T-helper 1 cell treated with Interleukin-12 subunit alpha and Interleukin-12 subunit beta and Interleukin-4 antibody, amounts not matched to agents 30 ng/mL and 1 ng/mL, for 36 hours (primary cell): Measurements from ENCODE around the gene KCTD4. TPM values are rescaled to one million over a fixed set of nuclear protein-coding genes. Genes with fewer than 3 reads are reported as not detected.
"Not testable (repeated sequence)": the region's sequence is repeated elsewhere in the genome, so short reads cannot be mapped to it uniquely, and the experiment has no call there.

Source experiments
- intact Hi-C: fragments of 100-400 bp; cut with micrococcal nuclease; formaldehyde crosslinking; loops from one replicate; pipeline ENCODE4 v1.15.1; 2024
- total RNA-seq: library from RNA; stranded (reverse); gene quantifications from 2 replicates; pipeline ENCODE4 v1.2.3, GENCODE V29; 2022

KCTD4 gene
- total RNA-seq, 1 donor from 2014 or later = not detected

DNA sequence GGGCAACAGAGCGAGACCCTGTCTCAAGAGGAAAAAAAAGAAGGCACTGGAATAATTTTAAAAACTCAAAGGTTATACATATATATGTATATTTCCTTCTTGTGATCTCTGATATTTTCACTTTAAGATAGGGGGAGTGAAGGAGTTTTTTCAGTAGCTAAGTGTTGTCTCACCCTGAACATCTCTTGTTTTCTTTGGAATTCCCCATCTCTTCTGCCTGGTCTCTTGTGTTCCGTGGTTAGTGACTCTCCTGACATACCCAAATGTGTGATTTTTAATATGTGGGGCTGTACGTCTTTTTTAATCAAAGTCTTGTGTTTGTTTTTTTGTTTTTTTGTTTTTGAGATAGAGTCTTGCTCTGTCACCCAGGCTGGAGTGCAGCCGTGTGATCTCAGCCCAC lies 15.3 kb upstream of the KCTD4 start:
- intact Hi-C loops = no loop called here

DNA sequence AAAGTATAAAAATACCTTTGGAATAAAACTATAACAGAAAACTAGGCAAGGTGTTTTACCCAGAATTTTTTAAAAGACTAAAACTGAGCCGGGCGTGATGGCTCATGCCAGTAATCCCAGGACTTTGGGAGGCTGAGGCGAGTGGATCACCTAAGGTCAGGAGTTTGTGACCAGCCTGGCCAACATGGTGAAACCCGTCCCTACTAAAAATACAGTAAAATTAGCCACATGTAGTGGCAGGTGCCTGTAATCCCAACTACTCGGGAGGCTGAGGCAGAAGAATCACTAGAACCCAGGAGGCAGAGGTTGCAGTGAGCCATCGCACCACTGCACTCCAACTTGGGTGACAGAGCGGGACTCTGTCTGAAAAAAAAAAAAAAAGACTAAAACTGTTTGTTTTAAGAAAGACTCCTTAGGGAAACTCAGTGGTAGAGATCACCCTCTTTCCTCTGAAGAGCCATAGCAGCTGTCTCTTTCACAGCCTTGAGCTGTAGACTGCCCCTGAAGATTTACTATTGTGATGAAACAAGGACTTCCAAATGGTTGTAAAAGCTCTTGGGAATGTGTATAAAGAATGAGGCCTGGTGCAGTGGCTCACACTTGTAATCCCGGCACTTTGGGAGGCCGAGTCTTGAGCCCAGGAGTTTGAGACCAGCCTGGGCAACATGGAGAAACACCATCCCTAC lies 14.7 kb upstream of the KCTD4 start:
- intact Hi-C loops = no loop called here

DNA sequence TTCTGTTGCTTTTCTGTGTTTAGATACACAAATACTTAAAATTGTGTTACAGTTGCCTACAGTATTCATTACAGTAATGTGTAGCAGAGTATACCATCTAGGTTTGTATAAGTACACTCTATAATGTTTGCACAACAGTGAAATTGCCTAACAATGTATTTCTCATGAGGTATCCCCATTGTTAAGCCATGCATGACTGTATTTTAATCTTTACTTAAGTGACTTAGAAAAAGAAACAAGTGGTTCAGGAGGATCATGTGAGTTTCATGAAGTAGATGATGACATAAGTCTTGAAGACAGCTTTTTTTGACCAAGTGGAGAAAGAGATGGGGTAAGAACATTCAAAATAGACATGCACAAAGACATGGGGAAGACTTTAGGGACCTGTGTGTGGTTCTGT lies 8.4 kb upstream of the KCTD4 start:
- intact Hi-C loops = no loop called here

DNA sequence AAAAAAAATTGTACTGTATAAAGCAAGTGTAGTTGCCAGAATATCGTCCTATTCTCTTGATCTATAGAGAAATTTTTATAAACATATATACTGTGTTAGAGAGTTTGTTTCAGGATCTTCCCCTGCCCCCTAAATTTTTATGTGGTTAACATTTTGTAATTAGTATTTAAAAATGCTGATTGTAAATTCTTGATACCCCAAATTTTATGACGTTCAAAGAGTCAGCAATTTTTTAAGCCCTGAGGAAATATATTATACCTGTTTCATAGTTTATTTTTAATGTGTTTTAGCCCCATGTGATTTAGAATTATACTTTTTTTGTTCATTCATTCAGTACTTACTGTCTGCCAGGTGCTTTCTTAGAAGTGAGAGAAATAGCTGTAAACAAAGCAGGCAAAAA lies 7.3 kb upstream of the KCTD4 start:
- intact Hi-C loops = no loop called here

DNA sequence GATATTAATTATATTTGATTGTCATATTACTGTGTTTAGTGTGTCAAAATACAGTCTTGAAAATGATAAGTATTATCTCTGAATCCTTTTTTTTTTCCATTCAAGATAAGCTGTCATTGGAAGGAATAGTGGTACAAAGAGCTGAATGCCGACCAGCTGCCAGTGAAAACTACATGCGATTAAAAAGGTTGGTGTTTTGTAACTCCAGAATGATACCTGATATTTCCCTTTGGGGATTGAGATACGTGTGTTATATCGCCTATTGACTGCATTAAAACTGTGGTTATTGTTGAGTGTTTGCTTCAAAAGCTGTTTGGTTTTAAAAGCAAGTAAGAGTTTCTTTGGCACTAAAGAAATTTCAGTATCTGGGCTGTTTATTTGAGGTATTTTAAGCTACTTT lies 6.5 kb upstream of the KCTD4 start:
- intact Hi-C loops = no loop called here

DNA sequence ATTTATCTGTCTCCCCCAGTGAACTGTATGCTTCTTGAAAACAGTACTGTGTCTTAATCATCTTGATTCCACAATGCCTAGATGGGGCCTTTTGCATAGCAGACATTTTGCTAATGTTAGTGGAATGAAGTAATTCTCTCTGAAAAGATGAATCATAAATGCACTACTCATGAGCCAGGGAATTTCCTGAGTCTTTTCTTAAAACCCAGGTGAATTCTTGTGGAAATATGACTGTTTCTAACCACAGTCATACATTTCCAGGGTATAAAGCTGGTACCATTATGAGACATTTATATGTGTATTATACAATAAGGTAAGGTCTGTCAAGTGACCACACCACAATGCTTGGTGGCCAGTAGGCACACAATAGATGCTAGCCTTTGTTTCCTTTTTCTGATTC lies 5.5 kb upstream of the KCTD4 start:
- intact Hi-C loops = no loop called here

DNA sequence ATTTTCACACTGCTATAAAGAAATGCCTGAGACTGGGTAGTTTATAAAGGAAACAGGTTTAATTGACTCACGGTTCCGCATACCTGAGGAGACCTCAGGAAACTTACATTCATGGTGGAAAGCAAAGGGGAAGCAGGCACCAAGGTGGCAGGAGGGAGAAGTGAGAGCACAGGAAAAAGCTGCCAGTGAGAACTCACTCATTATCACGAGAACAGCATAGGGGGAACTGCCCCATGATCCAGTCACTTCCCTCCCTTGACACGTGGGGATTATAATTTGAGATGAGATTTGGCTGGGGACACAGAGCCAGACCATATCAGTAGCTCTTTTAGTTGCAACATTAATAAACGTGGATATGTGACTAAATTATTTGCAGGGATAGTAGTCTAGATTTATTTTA lies 4.3 kb upstream of the KCTD4 start:
- intact Hi-C loops = no loop called here

DNA sequence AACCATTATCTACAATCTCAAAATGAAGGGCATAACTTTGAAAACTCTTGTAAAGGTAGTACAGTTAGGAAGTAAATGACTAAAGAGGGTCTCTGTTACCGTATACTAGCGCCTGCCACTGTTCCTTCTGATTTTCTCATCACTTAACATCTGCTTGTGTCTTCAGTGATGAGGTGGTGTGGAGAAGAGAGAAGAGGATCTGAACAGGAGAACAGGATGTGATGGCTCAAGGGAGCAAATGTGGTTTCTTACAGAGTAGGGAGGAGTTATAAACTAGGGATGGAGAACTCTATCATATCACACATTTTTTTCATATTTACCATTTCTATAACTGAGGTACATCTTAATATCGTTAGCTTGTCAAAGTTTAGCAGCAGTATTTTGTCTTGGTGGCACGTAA lies 1.1 kb downstream of the KCTD4 start:
- intact Hi-C loops = no loop called here

DNA sequence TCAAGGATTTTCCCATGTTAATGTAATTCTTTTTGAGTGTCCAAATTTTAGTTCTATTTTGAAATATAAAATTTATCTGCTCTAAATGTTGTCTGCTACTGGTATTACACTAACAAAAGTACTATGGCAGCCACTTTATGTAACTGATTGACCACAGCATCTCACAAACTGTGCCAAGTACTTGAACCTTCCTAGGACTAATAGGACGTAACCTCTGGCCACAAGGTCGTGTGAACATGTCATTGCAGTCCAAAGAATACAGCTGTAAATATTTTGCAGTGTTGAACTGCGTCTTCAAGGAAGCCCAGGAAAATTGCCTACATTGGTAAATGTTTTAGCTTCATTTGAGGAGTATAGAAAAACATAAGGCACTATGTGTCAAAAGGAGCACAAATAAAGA lies 1.9 kb downstream of the KCTD4 start:
- intact Hi-C loops = no loop called here

DNA sequence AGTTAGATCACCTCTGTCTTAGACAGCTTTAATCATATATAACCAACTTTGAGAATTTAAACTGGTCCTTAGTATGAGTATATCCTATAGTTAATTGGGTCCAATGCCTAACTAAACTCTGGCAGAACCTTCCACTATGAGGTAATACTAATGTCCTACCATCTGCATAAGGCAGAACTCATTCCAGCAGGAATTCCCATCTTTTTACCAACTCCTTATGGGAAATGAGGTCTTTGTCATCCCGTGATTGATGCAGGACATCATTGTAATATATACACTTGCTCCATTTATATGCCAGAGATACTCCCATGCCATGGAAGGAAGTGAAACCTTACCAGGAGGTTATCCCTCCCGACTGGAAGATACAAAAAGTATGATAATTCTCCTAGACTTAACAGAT lies 2.8 kb downstream of the KCTD4 start:
- intact Hi-C loops = no loop called here

DNA sequence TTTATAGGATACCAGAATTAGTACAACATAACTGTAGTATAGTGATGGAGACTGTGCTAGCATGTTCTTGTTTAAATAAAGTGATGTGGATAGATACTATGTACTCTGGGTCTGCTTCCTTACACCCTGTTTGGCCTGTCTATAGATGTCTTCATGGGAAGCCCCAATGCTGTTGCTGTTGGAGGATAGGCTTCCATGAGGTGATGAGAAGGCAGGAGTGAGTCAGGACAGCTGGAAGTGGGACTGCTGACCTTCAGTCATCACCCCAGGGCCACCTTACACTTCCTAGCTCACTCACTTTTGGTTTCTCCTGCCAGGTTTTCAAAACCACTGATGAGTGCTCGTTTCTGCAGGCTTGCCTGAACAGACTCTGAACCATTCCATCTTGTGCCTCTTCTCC lies 4.2 kb downstream of the KCTD4 start:
- intact Hi-C loops = no loop called here

DNA sequence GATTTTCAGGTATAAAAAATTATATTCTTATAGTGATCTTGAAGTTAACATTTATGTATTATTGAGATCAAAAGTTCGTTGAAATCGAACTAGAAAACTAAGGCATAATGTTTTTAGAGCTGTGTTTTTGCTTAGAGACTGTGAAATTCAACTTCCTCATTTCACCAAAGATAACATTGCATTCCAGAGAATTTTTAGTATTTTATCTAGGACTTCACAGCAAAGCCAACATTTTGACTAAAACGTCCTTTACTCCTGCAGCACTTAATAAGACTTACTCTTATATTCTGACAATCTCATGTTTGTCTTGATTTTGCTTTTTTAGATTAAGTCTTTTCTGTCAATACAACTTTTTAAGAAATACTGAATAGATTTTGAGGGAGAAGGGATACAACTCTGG lies 4.7 kb downstream of the KCTD4 start:
- intact Hi-C loops = no loop called here

DNA sequence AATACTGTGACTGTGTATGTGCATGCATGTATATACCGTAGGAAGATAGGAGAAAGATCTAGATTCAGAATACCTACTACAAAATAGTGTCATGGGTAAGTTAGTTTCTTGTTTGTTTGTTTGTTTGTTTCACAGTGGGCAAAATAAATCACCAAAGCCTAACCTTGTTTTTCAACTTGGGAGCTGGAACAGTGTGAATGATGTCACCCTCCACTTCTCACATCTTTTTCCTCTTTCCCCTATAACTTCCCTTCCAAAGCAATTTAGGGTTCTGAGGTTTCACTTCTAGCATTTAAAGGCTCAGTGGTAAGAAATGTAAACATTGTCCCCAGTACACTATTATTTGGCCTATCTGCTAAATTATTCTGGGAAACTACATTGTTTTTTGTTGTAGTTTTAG lies 5.4 kb downstream of the KCTD4 start:
- intact Hi-C loops = no loop called here

DNA sequence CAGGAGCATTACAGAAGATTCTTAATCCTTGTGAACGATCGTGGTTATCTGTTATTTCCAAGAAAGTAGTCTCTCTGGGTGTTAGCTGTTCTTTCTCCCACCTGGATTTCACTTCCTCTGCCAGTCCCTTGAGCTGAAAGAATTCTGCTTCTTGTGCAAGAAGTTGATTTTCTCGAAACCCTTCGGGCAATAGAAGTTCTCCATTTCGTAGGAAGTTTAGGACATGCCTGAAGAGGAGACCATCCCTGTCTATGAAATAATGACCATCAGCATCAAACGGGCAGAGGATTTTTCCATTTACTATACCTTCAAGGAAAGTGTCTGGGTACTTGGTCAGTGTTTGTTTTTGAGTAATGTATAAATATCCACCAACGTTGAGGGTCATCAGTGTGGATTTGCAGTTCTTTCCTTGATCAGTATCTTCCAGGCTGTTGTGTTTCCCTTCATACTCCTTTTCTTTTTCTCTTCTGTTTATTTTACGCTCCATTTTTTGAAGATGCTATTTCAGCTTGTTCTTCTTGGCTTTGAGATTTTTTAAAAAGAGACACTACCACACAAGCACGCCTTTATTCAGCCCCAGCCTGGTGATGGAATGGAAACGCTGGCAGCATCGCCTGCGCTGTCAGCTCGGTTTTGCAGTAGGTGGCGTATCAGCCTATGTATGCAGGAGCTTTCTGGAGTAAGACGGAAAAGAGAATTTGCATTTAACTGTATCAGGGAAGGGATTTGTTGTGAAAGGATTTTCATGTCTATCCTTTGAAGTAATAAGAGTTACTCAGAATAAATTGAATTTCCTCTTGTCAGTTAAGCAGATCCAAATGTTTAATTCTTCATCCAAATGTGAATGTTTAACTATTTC lies 6.5 kb downstream of the KCTD4 start:
- intact Hi-C loops = no loop called here

DNA sequence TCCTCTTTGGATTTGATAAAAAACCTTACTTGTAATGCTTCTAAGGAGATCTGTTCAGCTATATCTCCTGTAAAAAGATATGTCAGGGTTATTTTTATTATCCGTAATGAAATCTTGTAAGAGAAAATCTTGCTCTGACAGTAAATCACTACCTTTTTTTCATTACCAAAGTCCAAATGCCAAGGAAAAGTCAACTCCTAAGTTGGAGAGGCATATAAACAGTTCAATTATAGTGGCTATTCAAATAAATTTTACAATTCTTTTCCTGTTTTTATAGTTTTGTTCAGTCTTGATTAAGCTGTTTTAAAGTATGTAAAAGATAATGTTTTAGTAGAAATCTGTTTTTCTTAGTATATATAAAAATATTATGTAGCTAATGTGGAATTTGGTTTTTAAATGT lies 9.0 kb downstream of the KCTD4 start:
- intact Hi-C loops = no loop called here

DNA sequence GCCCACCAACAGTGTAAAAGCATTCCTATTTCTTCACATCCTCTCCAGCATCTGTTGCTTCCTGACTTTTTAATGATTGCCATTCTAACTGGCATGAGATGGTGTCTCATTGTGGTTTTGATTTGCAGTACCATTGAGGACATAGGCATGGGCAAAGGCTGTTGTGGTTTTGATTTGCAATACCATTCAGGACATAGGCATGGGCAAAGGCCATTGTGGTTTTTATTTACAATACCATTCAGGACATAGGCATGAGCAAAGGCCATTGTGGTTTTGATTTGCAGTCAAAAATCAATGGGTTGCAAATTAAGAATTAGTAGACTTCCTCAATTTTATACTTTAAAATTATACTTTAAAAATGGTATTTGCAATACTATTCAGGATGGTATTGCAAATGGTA lies 11.3 kb downstream of the KCTD4 start:
- intact Hi-C loops = not testable (repeated sequence)

DNA sequence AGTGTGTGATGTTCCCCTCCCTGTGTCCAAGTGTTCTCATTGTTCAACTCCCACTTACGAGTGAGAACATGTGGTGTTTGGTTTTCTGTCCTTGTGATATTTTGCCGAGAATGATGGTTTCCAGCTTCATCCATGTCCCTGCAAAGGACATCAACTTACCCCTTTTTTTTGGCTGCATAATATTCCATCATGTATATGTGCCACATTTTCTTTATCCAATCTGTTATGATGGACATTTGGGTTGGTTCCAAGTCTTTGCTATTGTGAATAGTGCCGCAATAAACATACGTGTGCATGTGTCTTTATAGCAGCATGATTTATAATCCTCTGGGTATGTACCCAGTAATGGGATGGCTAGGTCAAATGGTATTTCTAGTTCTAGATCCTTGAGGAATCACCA lies 11.8 kb downstream of the KCTD4 start:
- intact Hi-C loops = not testable (repeated sequence)

DNA sequence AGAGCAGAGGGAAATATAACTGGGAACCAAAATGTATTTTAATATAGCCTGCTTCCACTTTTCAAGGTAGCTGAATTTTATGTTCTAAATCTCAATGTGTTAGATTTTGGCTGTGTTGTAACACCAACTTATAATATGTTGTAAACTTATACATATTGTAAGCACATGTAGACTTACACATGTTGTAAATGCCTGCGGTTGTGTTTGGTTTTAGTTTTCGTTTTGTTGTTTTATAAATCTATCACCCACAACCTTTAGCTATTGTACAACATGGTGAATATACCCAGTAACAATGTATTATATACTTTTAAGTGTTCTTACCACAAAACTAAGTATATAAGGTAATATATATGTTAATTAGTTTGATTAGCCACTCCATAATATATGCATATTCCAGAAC lies 15.6 kb downstream of the KCTD4 start:
- intact Hi-C loops = no loop called here

DNA sequence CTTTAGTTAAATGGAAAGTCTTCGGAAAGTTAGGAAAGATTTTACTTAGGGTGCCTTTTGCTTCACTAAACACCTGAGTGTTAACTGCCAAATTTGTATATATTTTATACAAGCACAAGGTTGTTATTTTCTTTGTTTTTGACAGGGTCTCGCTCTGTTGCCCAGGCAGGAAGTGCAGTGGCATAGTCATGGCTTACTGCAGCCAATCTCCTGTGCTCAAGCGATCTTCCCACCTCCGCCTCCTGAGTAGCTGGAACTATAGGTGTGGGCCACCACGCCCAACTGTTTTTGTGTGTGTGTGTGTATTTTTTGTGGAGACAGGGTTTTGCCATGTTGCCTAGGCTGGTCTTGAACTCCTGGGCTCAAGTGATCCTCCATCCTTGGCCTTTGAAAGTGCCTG lies 16.2 kb downstream of the KCTD4 start:
- intact Hi-C loops = no loop called here

DNA sequence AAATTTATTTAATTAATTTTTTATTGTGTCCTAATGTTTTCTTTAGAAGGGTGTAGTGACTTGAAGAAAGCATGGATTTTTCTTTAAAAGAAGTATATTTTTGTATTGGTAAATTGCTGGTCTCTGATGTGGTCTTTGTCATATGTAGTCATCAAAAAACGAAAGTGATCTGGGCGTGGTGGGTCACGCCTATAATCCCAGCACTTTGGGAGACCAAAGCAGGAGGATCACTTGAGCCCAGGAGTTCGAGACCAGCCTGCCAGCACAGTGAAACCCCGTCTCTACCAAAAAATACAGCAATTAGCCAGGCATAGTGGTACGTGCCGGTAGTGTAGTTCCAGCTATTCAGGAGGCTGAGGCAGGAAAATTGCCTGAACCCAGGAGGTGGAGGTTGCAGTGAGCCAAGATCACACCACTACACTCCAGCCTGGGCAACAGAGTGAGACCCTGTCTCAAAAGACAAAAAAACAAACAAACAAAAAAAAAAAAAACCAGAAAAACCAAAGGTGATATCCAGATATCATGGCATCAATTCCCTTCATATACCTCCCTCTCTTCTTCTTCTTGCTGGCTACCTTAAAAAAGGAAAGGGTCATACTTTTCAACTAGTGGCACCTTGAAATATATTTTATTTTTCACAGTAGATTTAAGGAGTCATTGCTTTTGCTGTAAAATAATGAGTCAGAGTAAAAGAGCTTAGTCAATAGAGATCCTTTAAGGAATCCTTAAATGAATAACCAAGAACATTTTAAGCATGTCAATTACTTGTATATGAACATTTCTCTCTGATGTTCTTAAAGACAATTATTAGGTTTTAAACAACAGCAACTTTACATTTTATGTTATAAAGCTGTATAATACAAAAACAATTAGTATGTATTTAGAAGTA lies 19.9 kb downstream of the KCTD4 start:
- intact Hi-C loops = no loop called here

DNA sequence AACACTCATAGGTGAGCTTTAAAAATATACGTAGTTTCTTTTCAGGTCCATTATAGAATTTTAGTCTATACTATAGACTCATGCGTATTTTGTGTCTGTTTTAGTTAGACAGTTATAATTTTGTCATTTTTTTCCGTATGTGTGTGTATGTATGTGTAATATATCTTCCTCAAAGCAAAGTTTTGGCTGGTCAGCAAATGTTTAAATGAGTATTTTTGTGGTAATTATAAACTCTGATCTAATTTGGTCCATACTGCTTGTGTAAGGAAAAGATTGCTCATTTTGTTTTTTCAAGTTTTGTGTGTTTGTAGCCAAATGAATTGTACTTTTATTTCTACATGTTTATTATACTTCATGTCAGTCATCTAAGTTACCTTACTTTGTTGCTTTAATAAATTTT lies 20.5 kb downstream of the KCTD4 start:
- intact Hi-C loops = no loop called here

DNA sequence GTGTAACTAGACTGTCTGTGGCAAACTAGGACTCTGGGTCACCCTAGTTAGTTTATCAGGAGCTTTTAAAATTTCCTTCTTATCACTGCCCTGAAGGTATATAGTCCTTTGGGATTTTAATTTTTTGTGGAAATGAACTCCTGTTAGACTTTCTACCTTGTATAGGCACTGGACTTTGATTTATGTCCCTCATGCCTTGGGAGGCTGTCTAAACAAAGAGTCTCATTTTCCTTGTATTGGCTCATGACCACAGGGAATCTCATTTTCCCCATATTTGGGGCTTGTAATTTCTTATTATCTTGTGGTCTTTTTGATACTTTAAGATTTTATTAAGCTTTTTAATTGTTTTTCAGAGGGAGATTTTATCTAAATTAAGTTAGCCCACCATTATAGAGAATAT lies 21.4 kb downstream of the KCTD4 start:
- intact Hi-C loops = no loop called here
